ENCODE data around the gene ZNF319. TPM values are rescaled to one million over a fixed set of nuclear protein-coding genes. Genes with fewer than 3 reads are reported as not detected.
"Not testable (repeated sequence)": the region's sequence is repeated elsewhere in the genome, so short reads cannot be mapped to it uniquely, and the experiment has no call there.

The ZNF319 gene
- total RNA-seq, 2 experiments from 2014 or later, result 4.2 to 5.4 TPM

- Mint-ChIP-seq H3K4me3 (peak overlapping the region; percentile 2), H3K9me3 (no peaks in the 10 kb centered on the region), H3K36me3 (ENCODE audit: low read depth) (no peaks in the 10 kb centered on the region), H3K27ac (no peak overlapping the region), H3K4me1 (ENCODE audit: low read depth) (peaks cover 9% of the 10 kb centered on the region), H3K27me3 (ENCODE audit: low read depth) (no peaks in the 10 kb centered on the region)
- CTCF ChIA-PET, result interaction anchor here (0.6 to 1.0 kb wide), 2 partner anchors 80 to 250 kb away, joined by 3 to 4 read pairs; no protein-coding TSS in a partner anchor
- no peak for DNase-seq
- intact Hi-C loops (cut with micrococcal nuclease), result no loop called here
Observed at GRCh38 chr16:57986196-57986595, 14.3 kb downstream of the ZNF319 start.

GRCh38 chr16:57985204-57986181 is 15.0 kb downstream of the ZNF319 start:
- CTCF ChIA-PET, result interaction anchor here (1.0 to 1.6 kb wide), 2 partner anchors 14 to 79 kb away, joined by 4 read pairs; partner anchors contain the start of gene ZNF319
- Mint-ChIP-seq H3K27me3 (ENCODE audit: low read depth) (no peaks in the 10 kb centered on the region), H3K27ac (no peak overlapping the region), H3K4me1 (ENCODE audit: low read depth) (peaks cover 9% of the 10 kb centered on the region), H3K9me3 (no peaks in the 10 kb centered on the region), H3K36me3 (ENCODE audit: low read depth) (no peaks in the 10 kb centered on the region), H3K4me3 (peak overlapping the region; percentile 83)
- no peak for DNase-seq
- intact Hi-C loops (cut with micrococcal nuclease), result loop anchor here (1.0 kb wide), 2 partner anchors 16 to 250 kb away; partner anchors contain the start of genes KATNB1 and USB1

GRCh38 chr16:57984443-57985203 is 15.8 kb downstream of the ZNF319 start:
- H3K4me3 Mint-ChIP-seq, result peak overlapping the region; percentile 83
- no peaks in the 10 kb centered on the region for H3K27me3 Mint-ChIP-seq (ENCODE audit: low read depth)
- H3K27ac Mint-ChIP-seq, result no peak overlapping the region
- intact Hi-C loops (cut with micrococcal nuclease), result loop anchor here (1.0 kb wide), 2 partner anchors 17 to 249 kb away; partner anchors contain the start of genes KATNB1 and USB1
- H3K36me3 Mint-ChIP-seq (ENCODE audit: low read depth), result no peaks in the 10 kb centered on the region
- CTCF ChIA-PET, result interaction anchor here (1.6 kb wide), 1 partner anchor 15 kb away, joined by 4 read pairs; the partner anchor contains the start of gene ZNF319
- peaks cover 9% of the 10 kb centered on the region for H3K4me1 Mint-ChIP-seq (ENCODE audit: low read depth)
- no peaks in the 10 kb centered on the region for H3K9me3 Mint-ChIP-seq
- peak; percentile 95 for DNase-seq

- intact Hi-C loops (cut with micrococcal nuclease), result no loop called here
- DNase-seq, result no peak
- CTCF ChIA-PET, result no interaction called here
- Mint-ChIP-seq H3K36me3 (ENCODE audit: low read depth) (no peaks in the 10 kb centered on the region), H3K27me3 (ENCODE audit: low read depth) (no peaks in the 10 kb centered on the region), H3K4me1 (ENCODE audit: low read depth) (peaks cover 9% of the 10 kb centered on the region), H3K27ac (no peak overlapping the region), H3K4me3 (no peak overlapping the region), H3K9me3 (no peaks in the 10 kb centered on the region)
Observed at GRCh38 chr16:57982385-57982784, 18.1 kb downstream of the ZNF319 start.

GRCh38 chr16:57981636-57982035 is 18.8 kb downstream of the ZNF319 start:
- intact Hi-C loops (cut with micrococcal nuclease), result no loop called here
- H3K36me3 Mint-ChIP-seq (ENCODE audit: low read depth), result no peaks in the 10 kb centered on the region
- no peak overlapping the region for H3K27ac Mint-ChIP-seq
- H3K27me3 Mint-ChIP-seq (ENCODE audit: low read depth), result no peaks in the 10 kb centered on the region
- peaks cover 9% of the 10 kb centered on the region for H3K4me1 Mint-ChIP-seq (ENCODE audit: low read depth)
- H3K4me3 Mint-ChIP-seq, result no peak overlapping the region
- DNase-seq, result no peak
- no peaks in the 10 kb centered on the region for H3K9me3 Mint-ChIP-seq
- CTCF ChIA-PET, result no interaction called here

GRCh38 chr16:57979006-57979585 is 21.4 kb downstream of the ZNF319 start:
- no peak for DNase-seq
- CTCF ChIA-PET, result no interaction called here

GRCh38 chr16:57978070-57978465 is 22.4 kb downstream of the ZNF319 start:
- H3K27me3 Mint-ChIP-seq (ENCODE audit: low read depth); H3K36me3 Mint-ChIP-seq (ENCODE audit: low read depth); H3K4me1 Mint-ChIP-seq (ENCODE audit: low read depth); H3K9me3 Mint-ChIP-seq; H3K27ac Mint-ChIP-seq; DNase-seq; H3K4me3 Mint-ChIP-seq; intact Hi-C loops (cut with micrococcal nuclease): not testable (repeated sequence)
- CTCF ChIA-PET, result interaction anchor here (0.6 to 0.9 kb wide), 2 partner anchors 21 to 71 kb away, joined by 4 to 5 read pairs; no protein-coding TSS in a partner anchor

More at GRCh38 chr16:57979006-57979585, 21.4 kb downstream of the ZNF319 start:
- Mint-ChIP-seq H3K27ac (no peak overlapping the region), H3K4me3 (no peak overlapping the region), H3K27me3 (ENCODE audit: low read depth) (no peaks in the 10 kb centered on the region), H3K36me3 (ENCODE audit: low read depth) (no peaks in the 10 kb centered on the region), H3K9me3 (no peaks in the 10 kb centered on the region), H3K4me1 (ENCODE audit: low read depth) (peaks cover 1% of the 10 kb centered on the region)
- intact Hi-C loops (cut with micrococcal nuclease), result no loop called here

GRCh38 chr16:57977418-57978069 is 22.9 kb downstream of the ZNF319 start:
- no peaks in the 10 kb centered on the region for H3K27me3 Mint-ChIP-seq (ENCODE audit: low read depth)
- DNase-seq, result no peak
- H3K36me3 Mint-ChIP-seq (ENCODE audit: low read depth), result no peaks in the 10 kb centered on the region
- CTCF ChIA-PET, result interaction anchor here (0.6 to 0.9 kb wide), 2 partner anchors 22 to 70 kb away, joined by 4 to 5 read pairs; no protein-coding TSS in a partner anchor
- intact Hi-C loops (cut with micrococcal nuclease), result no loop called here
- H3K4me1 Mint-ChIP-seq (ENCODE audit: low read depth), result no peaks in the 10 kb centered on the region
- no peaks in the 10 kb centered on the region for H3K9me3 Mint-ChIP-seq
- no peak overlapping the region for H3K4me3 Mint-ChIP-seq
- no peak overlapping the region for H3K27ac Mint-ChIP-seq

GRCh38 chr16:57976331-57976796 is 24.1 kb downstream of the ZNF319 start:
- intact Hi-C loops (cut with micrococcal nuclease), result no loop called here
- no peak for DNase-seq
- no peaks in the 10 kb centered on the region for H3K4me1 Mint-ChIP-seq (ENCODE audit: low read depth)
- no peak overlapping the region for H3K27ac Mint-ChIP-seq
- CTCF ChIA-PET, result no interaction called here
- H3K36me3 Mint-ChIP-seq (ENCODE audit: low read depth), result no peaks in the 10 kb centered on the region
- no peaks in the 10 kb centered on the region for H3K27me3 Mint-ChIP-seq (ENCODE audit: low read depth)
- H3K9me3 Mint-ChIP-seq, result no peaks in the 10 kb centered on the region
- no peak overlapping the region for H3K4me3 Mint-ChIP-seq

GRCh38 chr16:57972306-57972705 is 28.2 kb downstream of the ZNF319 start:
- H3K27ac Mint-ChIP-seq, result no peak overlapping the region
- H3K4me3 Mint-ChIP-seq, result no peak overlapping the region
- no peaks in the 10 kb centered on the region for H3K36me3 Mint-ChIP-seq (ENCODE audit: low read depth)
- no peak for DNase-seq
- intact Hi-C loops (cut with micrococcal nuclease), result no loop called here
- no peaks in the 10 kb centered on the region for H3K4me1 Mint-ChIP-seq (ENCODE audit: low read depth)
- H3K27me3 Mint-ChIP-seq (ENCODE audit: low read depth), result no peaks in the 10 kb centered on the region
- no peaks in the 10 kb centered on the region for H3K9me3 Mint-ChIP-seq
- CTCF ChIA-PET, result interaction anchor here (1.3 kb wide), 2 partner anchors 66 to 73 kb away, joined by 3 read pairs; no protein-coding TSS in a partner anchor

- Mint-ChIP-seq H3K27me3 (ENCODE audit: low read depth) (no peaks in the 10 kb centered on the region), H3K4me3 (no peak overlapping the region), H3K27ac (no peak overlapping the region), H3K4me1 (ENCODE audit: low read depth) (no peaks in the 10 kb centered on the region), H3K9me3 (no peaks in the 10 kb centered on the region), H3K36me3 (ENCODE audit: low read depth) (no peaks in the 10 kb centered on the region)
- CTCF ChIA-PET, result interaction anchor here (1.3 kb wide), 1 partner anchor 66 kb away, joined by 3 read pairs; no protein-coding TSS in a partner anchor
- no peak for DNase-seq
- intact Hi-C loops (cut with micrococcal nuclease), result no loop called here
Observed at GRCh38 chr16:57971848-57972247, 28.6 kb downstream of the ZNF319 start.
